ENCODE results near the gene WFDC9.
"Not testable (repeated sequence)": the region's sequence is repeated elsewhere in the genome, so short reads cannot be mapped to it uniquely, and the experiment has no call there.

WFDC9 gene

GRCh38 chr20:45631184-45631583, at the start of gene WFDC9:
Gene WFDC9, minus strand, starts transcription at chr20:45631284. Its CDS starts 21,103 bp downstream, at chr20:45610181.
- Histone ChIP-seq H3K4me3 (ENCODE audit: low read length) (no peak within 1 kb of the TSS), H3K9me3 (ENCODE audit: insufficient read depth, low read depth, low read length) (no peaks in the 10 kb centered on the region), H3K4me1 (ENCODE audit: insufficient read depth, low read length) (no peaks in the 10 kb centered on the region), H3K27ac (ENCODE audit: low read length) (no peak within 1 kb of the TSS), H3K36me3 (ENCODE audit: insufficient read depth, low read depth, low read length) (no peaks in the 10 kb centered on the region), H3K9ac (ENCODE audit: low read depth, low read length) (no peak within 1 kb of the TSS), H3K27me3 (ENCODE audit: insufficient read depth, low read length) (no peaks in the 10 kb centered on the region)

- Histone ChIP-seq H3K36me3 (ENCODE audit: insufficient read depth, low read depth, low read length) (no peaks in the 10 kb centered on the region), H3K27me3 (ENCODE audit: insufficient read depth, low read length) (no peaks in the 10 kb centered on the region), H3K9ac (ENCODE audit: low read depth, low read length) (no peak overlapping the region), H3K4me1 (ENCODE audit: insufficient read depth, low read length) (no peaks in the 10 kb centered on the region), H3K9me3 (ENCODE audit: insufficient read depth, low read depth, low read length) (peaks cover 8% of the 10 kb centered on the region; the same call in 1 of the 2 replicates), H3K4me3 (ENCODE audit: low read length) (no peak overlapping the region), H3K27ac (ENCODE audit: low read length) (no peak overlapping the region)
These were observed 48.6 kb upstream of the WFDC9 start for GRCh38 chr20:45679650-45680049.

- H3K4me1 ChIP-seq (ENCODE audit: insufficient read depth, low read length), result no peaks in the 10 kb centered on the region
These were observed 41.7 kb upstream of the WFDC9 start for GRCh38 chr20:45672765-45673164.

GRCh38 chr20:45670139-45670538, 39.1 kb upstream of the WFDC9 start, which contains the start of gene WFDC11:
Gene WFDC11, minus strand, starts transcription at chr20:45670239. Its CDS starts 19,639 bp downstream, at chr20:45650600.
- no peaks in the 10 kb centered on the region for H3K36me3 ChIP-seq (ENCODE audit: insufficient read depth, low read depth, low read length)
- no peak within 1 kb of the TSS for H3K4me3 ChIP-seq (ENCODE audit: low read length)
- no peaks in the 10 kb centered on the region for H3K9me3 ChIP-seq (ENCODE audit: insufficient read depth, low read depth, low read length)
- no peak within 1 kb of the TSS for H3K9ac ChIP-seq (ENCODE audit: low read depth, low read length)
- no peaks in the 10 kb centered on the region for H3K4me1 ChIP-seq (ENCODE audit: insufficient read depth, low read length)
- H3K27me3 ChIP-seq (ENCODE audit: insufficient read depth, low read length), result no peaks in the 10 kb centered on the region
- H3K27ac ChIP-seq (ENCODE audit: low read length), result no peak within 1 kb of the TSS

More at GRCh38 chr20:45672765-45673164, 41.7 kb upstream of the WFDC9 start:
- H3K9me3 ChIP-seq (ENCODE audit: insufficient read depth, low read depth, low read length), result no peaks in the 10 kb centered on the region
- no peaks in the 10 kb centered on the region for H3K27me3 ChIP-seq (ENCODE audit: insufficient read depth, low read length)
- H3K27ac ChIP-seq (ENCODE audit: low read length), result no peak overlapping the region
- no peak overlapping the region for H3K4me3 ChIP-seq (ENCODE audit: low read length)
- no peaks in the 10 kb centered on the region for H3K36me3 ChIP-seq (ENCODE audit: insufficient read depth, low read depth, low read length)
- no peak overlapping the region for H3K9ac ChIP-seq (ENCODE audit: low read depth, low read length)

- H3K27me3 ChIP-seq (ENCODE audit: insufficient read depth, low read length); H3K27ac ChIP-seq (ENCODE audit: low read length); H3K4me1 ChIP-seq (ENCODE audit: insufficient read depth, low read length); H3K9ac ChIP-seq (ENCODE audit: low read depth, low read length); H3K36me3 ChIP-seq (ENCODE audit: insufficient read depth, low read depth, low read length); H3K9me3 ChIP-seq (ENCODE audit: insufficient read depth, low read depth, low read length); H3K4me3 ChIP-seq (ENCODE audit: low read length): not testable (repeated sequence)
These were observed 26.0 kb upstream of the WFDC9 start for GRCh38 chr20:45657038-45657437.

GRCh38 chr20:45651726-45652125, 20.6 kb upstream of the WFDC9 start:
- not testable (repeated sequence) for H3K4me1 ChIP-seq (ENCODE audit: insufficient read depth, low read length); H3K27me3 ChIP-seq (ENCODE audit: insufficient read depth, low read length); H3K9me3 ChIP-seq (ENCODE audit: insufficient read depth, low read depth, low read length); H3K27ac ChIP-seq (ENCODE audit: low read length); H3K4me3 ChIP-seq (ENCODE audit: low read length); H3K36me3 ChIP-seq (ENCODE audit: insufficient read depth, low read depth, low read length); H3K9ac ChIP-seq (ENCODE audit: low read depth, low read length)

- no peak overlapping the region for H3K4me3 ChIP-seq (ENCODE audit: low read length)
- H3K27me3 ChIP-seq (ENCODE audit: insufficient read depth, low read length), result no peaks in the 10 kb centered on the region
- H3K4me1 ChIP-seq (ENCODE audit: insufficient read depth, low read length), result no peaks in the 10 kb centered on the region
- H3K9ac ChIP-seq (ENCODE audit: low read depth, low read length), result no peak overlapping the region
- H3K27ac ChIP-seq (ENCODE audit: low read length), result no peak overlapping the region
- H3K9me3 ChIP-seq (ENCODE audit: insufficient read depth, low read depth, low read length), result peaks cover 9% of the 10 kb centered on the region; the same call in 1 of the 2 replicates
- H3K36me3 ChIP-seq (ENCODE audit: insufficient read depth, low read depth, low read length), result no peaks in the 10 kb centered on the region
These were observed 18.3 kb upstream of the WFDC9 start for GRCh38 chr20:45649312-45649863.

GRCh38 chr20:45647441-45648050, 16.5 kb upstream of the WFDC9 start:
- no peak overlapping the region for H3K9ac ChIP-seq (ENCODE audit: low read depth, low read length)
- H3K27me3 ChIP-seq (ENCODE audit: insufficient read depth, low read length), result no peaks in the 10 kb centered on the region
- H3K4me3 ChIP-seq (ENCODE audit: low read length), result no peak overlapping the region
- no peaks in the 10 kb centered on the region for H3K36me3 ChIP-seq (ENCODE audit: insufficient read depth, low read depth, low read length)
- H3K27ac ChIP-seq (ENCODE audit: low read length), result no peak overlapping the region
- H3K4me1 ChIP-seq (ENCODE audit: insufficient read depth, low read length), result no peaks in the 10 kb centered on the region
- H3K9me3 ChIP-seq (ENCODE audit: insufficient read depth, low read depth, low read length), result peaks cover 9% of the 10 kb centered on the region; the same call in 1 of the 2 replicates

GRCh38 chr20:45646875-45647274, 15.8 kb upstream of the WFDC9 start:
- Histone ChIP-seq H3K36me3 (ENCODE audit: insufficient read depth, low read depth, low read length) (no peaks in the 10 kb centered on the region), H3K9ac (ENCODE audit: low read depth, low read length) (no peak overlapping the region), H3K27me3 (ENCODE audit: insufficient read depth, low read length) (no peaks in the 10 kb centered on the region), H3K4me1 (ENCODE audit: insufficient read depth, low read length) (no peaks in the 10 kb centered on the region), H3K9me3 (ENCODE audit: insufficient read depth, low read depth, low read length) (peaks cover 9% of the 10 kb centered on the region; the same call in 1 of the 2 replicates), H3K27ac (ENCODE audit: low read length) (no peak overlapping the region), H3K4me3 (ENCODE audit: low read length) (no peak overlapping the region)

GRCh38 chr20:45645869-45646268, 14.8 kb upstream of the WFDC9 start:
- H3K27ac ChIP-seq (ENCODE audit: low read length); H3K9ac ChIP-seq (ENCODE audit: low read depth, low read length); H3K36me3 ChIP-seq (ENCODE audit: insufficient read depth, low read depth, low read length); H3K4me3 ChIP-seq (ENCODE audit: low read length); H3K4me1 ChIP-seq (ENCODE audit: insufficient read depth, low read length); H3K27me3 ChIP-seq (ENCODE audit: insufficient read depth, low read length); H3K9me3 ChIP-seq (ENCODE audit: insufficient read depth, low read depth, low read length): not testable (repeated sequence)

GRCh38 chr20:45641076-45641475, 10.0 kb upstream of the WFDC9 start:
- not testable (repeated sequence) for H3K4me3 ChIP-seq (ENCODE audit: low read length); H3K27ac ChIP-seq (ENCODE audit: low read length); H3K27me3 ChIP-seq (ENCODE audit: insufficient read depth, low read length); H3K9ac ChIP-seq (ENCODE audit: low read depth, low read length); H3K36me3 ChIP-seq (ENCODE audit: insufficient read depth, low read depth, low read length); H3K9me3 ChIP-seq (ENCODE audit: insufficient read depth, low read depth, low read length); H3K4me1 ChIP-seq (ENCODE audit: insufficient read depth, low read length)

- H3K4me3 ChIP-seq (ENCODE audit: low read length), result no peak overlapping the region
- no peaks in the 10 kb centered on the region for H3K27me3 ChIP-seq (ENCODE audit: insufficient read depth, low read length)
- H3K27ac ChIP-seq (ENCODE audit: low read length), result no peak overlapping the region
- H3K9me3 ChIP-seq (ENCODE audit: insufficient read depth, low read depth, low read length), result no peaks in the 10 kb centered on the region
- H3K36me3 ChIP-seq (ENCODE audit: insufficient read depth, low read depth, low read length), result no peaks in the 10 kb centered on the region
- H3K9ac ChIP-seq (ENCODE audit: low read depth, low read length), result no peak overlapping the region
- H3K4me1 ChIP-seq (ENCODE audit: insufficient read depth, low read length), result no peaks in the 10 kb centered on the region
These were observed 8.6 kb upstream of the WFDC9 start for GRCh38 chr20:45639687-45640086.
